DOHH2 (cell line): ENCODE results near the gene FAM227A.

Source experiments
- H3F3A ChIP-seq: fragments of 200-600 bp; sonication (generic), shearing (Covaris generic); 2 replicates; pipeline ENCODE4 v1.6.0; 2016; ENCODE audit warnings: antibody characterized with exemption, mild to moderate bottlenecking; ENCODE audit not compliant: control insufficient read depth, insufficient read depth
- H3K27ac ChIP-seq: fragments of 200-600 bp; sonication (generic); 2 replicates; pipeline ENCODE4 v1.5.1; 2014; ENCODE audit warnings: low read depth, mild to moderate bottlenecking, low read length, moderate library complexity
- H3K27me3 ChIP-seq: fragments of 200-600 bp; sonication (generic); 2 replicates; pipeline ENCODE4 v1.6.1; 2014; ENCODE audit warnings: mild to moderate bottlenecking, low read length, mixed read lengths; ENCODE audit not compliant: control insufficient read depth
- H3K36me3 ChIP-seq: fragments of 200-600 bp; sonication (generic); 2 replicates; pipeline ENCODE4 v1.6.1; 2014; ENCODE audit warnings: mild to moderate bottlenecking, low read length, moderate library complexity, mixed read lengths; ENCODE audit not compliant: control insufficient read depth
- H3K4me1 ChIP-seq: fragments of 200-600 bp; sonication (generic); 2 replicates; pipeline ENCODE4 v1.6.1; 2014; ENCODE audit warnings: mild to moderate bottlenecking, low read length, mixed read lengths; ENCODE audit not compliant: control insufficient read depth
- H3K4me2 ChIP-seq: fragments of 200-600 bp; sonication (generic); 2 replicates; pipeline ENCODE4 v1.6.0; 2014; ENCODE audit warnings: mild to moderate bottlenecking, low read length, moderate library complexity
- H3K4me3 ChIP-seq: fragments of 200-600 bp; sonication (generic); 2 replicates; pipeline ENCODE4 v1.5.1; 2014; ENCODE audit warnings: mild to moderate bottlenecking, low read length, mixed read lengths
- H3K79me2 ChIP-seq: fragments of 200-600 bp; sonication (generic); 2 replicates; pipeline ENCODE4 v1.6.1; 2014; ENCODE audit warnings: mild to moderate bottlenecking, low read length, mixed read lengths; ENCODE audit not compliant: control insufficient read depth
- H3K9me2 ChIP-seq: fragments of 200-600 bp; sonication (generic); replicated peaks from 2 replicates; pipeline ENCODE4 v1.6.1; 2014; ENCODE audit warnings: mild to moderate bottlenecking, low read length, mixed read lengths; ENCODE audit not compliant: control insufficient read depth
- H3K9me3 ChIP-seq: fragments of 200-600 bp; sonication (generic); 2 replicates; pipeline ENCODE4 v1.6.1; 2014; ENCODE audit warnings: antibody characterized with exemption, low read length, mixed read lengths; ENCODE audit not compliant: control insufficient read depth, insufficient read depth
- H4K20me1 ChIP-seq: fragments of 200-600 bp; sonication (generic); 2 replicates; pipeline ENCODE4 v1.6.0; 2014; ENCODE audit warnings: low read depth, mild to moderate bottlenecking, antibody characterized with exemption, low read length, moderate library complexity; ENCODE audit not compliant: control insufficient read depth, insufficient read depth
- EZH2phosphoT487 ChIP-seq: fragments of 200-600 bp; sonication (generic); IDR thresholded peaks from 2 replicates; pipeline ENCODE4 v1.6.1; 2017; ENCODE audit warnings: borderline replicate concordance, mild to moderate bottlenecking, antibody characterized with exemption, low read length, moderate library complexity, mixed read lengths
- TF ChIP-seq, protein P1 (sequence below): fragments of 200-600 bp; sonication (generic); IDR thresholded peaks from one replicate; pipeline ENCODE4 v1.5.1; 2014; ENCODE audit warnings: antibody characterized with exemption, mild to moderate bottlenecking, low read depth, low read length; ENCODE audit not compliant: poor library complexity, severe bottlenecking

Gene FAM227A

DNA sequence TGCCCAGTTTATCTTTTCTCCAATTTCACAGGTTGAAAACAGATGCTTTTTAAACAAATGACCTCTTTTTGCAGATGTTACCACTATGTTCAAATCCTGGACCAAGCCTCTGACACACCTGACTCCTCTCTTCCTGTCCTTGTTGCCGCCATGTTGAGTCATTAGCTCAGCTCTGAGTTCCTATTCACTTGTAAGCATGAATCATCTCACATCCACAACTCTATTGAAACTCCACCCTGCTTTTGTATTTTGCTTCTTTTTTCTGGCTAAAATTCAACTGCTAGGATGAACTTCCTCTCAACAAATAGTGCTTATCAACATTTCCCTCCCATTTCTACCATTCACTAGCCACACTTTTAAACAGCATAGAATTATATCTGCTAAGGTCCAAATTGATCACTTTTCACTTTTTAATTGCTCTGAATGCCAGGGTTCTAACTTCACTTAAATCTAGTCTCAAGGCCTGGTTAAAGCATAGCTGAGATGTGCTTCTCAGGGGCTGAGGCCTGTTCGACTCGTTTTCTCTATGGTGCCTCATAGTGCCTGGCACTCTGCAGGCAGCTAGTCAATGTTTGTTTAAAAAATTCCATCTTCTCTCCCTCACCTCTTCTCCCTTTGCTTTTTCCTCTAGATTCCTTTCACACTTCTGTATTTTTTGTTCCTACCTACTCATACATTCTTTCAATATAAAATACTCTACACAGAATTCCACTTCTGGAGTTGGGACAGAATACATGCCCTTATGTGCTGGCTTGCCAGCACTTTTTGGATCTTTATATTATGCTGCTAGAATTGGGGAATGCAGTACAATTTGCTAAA is 40.6 kb upstream of the FAM227A start:
- Histone ChIP-seq H3K27me3 (no peaks in the 10 kb centered on the region), H3K9me2 (no peaks in the 10 kb centered on the region), H4K20me1 (peaks cover 17% of the 10 kb centered on the region; the same call in 1 of the 2 replicates), H3K9me3 (no peaks in the 10 kb centered on the region), H3K36me3 (peaks cover 68% of the 10 kb centered on the region), H3K4me1 (peaks cover 56% of the 10 kb centered on the region), H3K4me3 (peak overlapping the region; percentile 98), H3K4me2 (peak overlapping the region; percentile 93), H3K79me2 (peaks cover 95% of the 10 kb centered on the region), H3F3A (peaks cover 11% of the 10 kb centered on the region), H3K27ac (no peak overlapping the region)
- no peak for TF ChIP-seq EZH2phosphoT487
- TF ChIP-seq, protein P1, sequence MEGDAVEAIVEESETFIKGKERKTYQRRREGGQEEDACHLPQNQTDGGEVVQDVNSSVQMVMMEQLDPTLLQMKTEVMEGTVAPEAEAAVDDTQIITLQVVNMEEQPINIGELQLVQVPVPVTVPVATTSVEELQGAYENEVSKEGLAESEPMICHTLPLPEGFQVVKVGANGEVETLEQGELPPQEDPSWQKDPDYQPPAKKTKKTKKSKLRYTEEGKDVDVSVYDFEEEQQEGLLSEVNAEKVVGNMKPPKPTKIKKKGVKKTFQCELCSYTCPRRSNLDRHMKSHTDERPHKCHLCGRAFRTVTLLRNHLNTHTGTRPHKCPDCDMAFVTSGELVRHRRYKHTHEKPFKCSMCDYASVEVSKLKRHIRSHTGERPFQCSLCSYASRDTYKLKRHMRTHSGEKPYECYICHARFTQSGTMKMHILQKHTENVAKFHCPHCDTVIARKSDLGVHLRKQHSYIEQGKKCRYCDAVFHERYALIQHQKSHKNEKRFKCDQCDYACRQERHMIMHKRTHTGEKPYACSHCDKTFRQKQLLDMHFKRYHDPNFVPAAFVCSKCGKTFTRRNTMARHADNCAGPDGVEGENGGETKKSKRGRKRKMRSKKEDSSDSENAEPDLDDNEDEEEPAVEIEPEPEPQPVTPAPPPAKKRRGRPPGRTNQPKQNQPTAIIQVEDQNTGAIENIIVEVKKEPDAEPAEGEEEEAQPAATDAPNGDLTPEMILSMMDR: no peak

DNA sequence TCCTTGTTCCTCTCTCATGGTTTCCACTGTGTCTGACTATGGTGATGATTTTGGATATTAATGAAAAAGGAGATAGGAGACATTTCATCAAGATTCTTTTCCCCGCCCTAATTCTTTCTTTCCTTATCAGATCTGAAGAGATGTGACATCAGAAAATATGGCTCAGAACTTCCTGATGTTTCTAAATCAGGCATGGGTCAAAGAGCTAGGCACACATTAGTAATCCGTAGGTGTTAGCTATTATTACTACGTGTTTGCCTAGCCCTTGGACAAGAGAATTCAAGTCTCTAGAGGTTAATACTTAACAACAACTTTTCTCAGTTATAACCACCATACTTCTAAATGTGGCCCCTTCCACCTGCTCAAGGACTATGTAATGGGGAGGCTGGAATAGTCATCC is 38.7 kb upstream of the FAM227A start:
- peaks cover 11% of the 10 kb centered on the region for H3F3A ChIP-seq
- no peak overlapping the region for H3K27ac ChIP-seq
- H3K36me3 ChIP-seq: peaks cover 71% of the 10 kb centered on the region
- H3K4me3 ChIP-seq: no peak overlapping the region
- H3K4me2 ChIP-seq: no peak overlapping the region
- H3K27me3 ChIP-seq: no peaks in the 10 kb centered on the region
- peaks cover 90% of the 10 kb centered on the region for H3K79me2 ChIP-seq
- H4K20me1 ChIP-seq: peaks cover 17% of the 10 kb centered on the region; the same call in 1 of the 2 replicates
- TF ChIP-seq, protein P1: no peak
- no peak for TF ChIP-seq EZH2phosphoT487
- H3K9me2 ChIP-seq: no peaks in the 10 kb centered on the region
- no peaks in the 10 kb centered on the region for H3K9me3 ChIP-seq
- H3K4me1 ChIP-seq: peaks cover 52% of the 10 kb centered on the region

GRCh38 chr22:38694049-38694448 is 37.9 kb upstream of the FAM227A start:
- H3K36me3 ChIP-seq: peaks cover 68% of the 10 kb centered on the region

More at GRCh38 chr22:38694049-38694448, 37.9 kb upstream of the FAM227A start:
- no peaks in the 10 kb centered on the region for H3K27me3 ChIP-seq
- H3K9me3 ChIP-seq: no peaks in the 10 kb centered on the region
- H3K4me3 ChIP-seq: 0 out of 2 replicates have a peak overlapping the region, but pooled peaks have one; percentile 1
- H3K4me1 ChIP-seq: peaks cover 43% of the 10 kb centered on the region
- peaks cover 81% of the 10 kb centered on the region for H3K79me2 ChIP-seq
- H3K27ac ChIP-seq: no peak overlapping the region
- peaks cover 7% of the 10 kb centered on the region for H3F3A ChIP-seq
- no peaks in the 10 kb centered on the region for H3K9me2 ChIP-seq
- H3K4me2 ChIP-seq: peak overlapping the region; percentile 40
- H4K20me1 ChIP-seq: peaks cover 17% of the 10 kb centered on the region; the same call in 1 of the 2 replicates
- TF ChIP-seq, protein P1: no peak
- TF ChIP-seq EZH2phosphoT487: no peak
